K562 (cell line): ENCODE results near the gene SCFD2. TPM values are rescaled to one million over a fixed set of nuclear protein-coding genes. Genes with fewer than 3 reads are reported as not detected.

Experiments
- ARID2 ChIP-seq: fragments of 450-650 bp; IDR thresholded peaks from 2 replicates; pipeline ENCODE4 v1.6.1; 2017; ENCODE audit warnings: antibody characterized with exemption, mild to moderate bottlenecking
- BACH1 ChIP-seq: fragments of 200-800 bp; sonication (Bioruptor generic); IDR thresholded peaks from 2 replicates; pipeline ENCODE4 v1.6.1; 2016; ENCODE audit warnings: missing genetic modification characterization, missing compliant biosample characterization
- CREB1 ChIP-seq, 2 experiments: sonication (generic) in 1 of 2; formaldehyde crosslinking in 1 of 2; IDR thresholded peaks; 2 replicates each; pipeline versions ENCODE4 v1.6.1 to v1.8.0; 2012 to 2022; ENCODE audit warnings: inconsistent platforms in 1 of 2, mild to moderate bottlenecking in 1 of 2, missing genetic modification reagents in 1 of 2, moderate library complexity in 1 of 2
- DNMT1 ChIP-seq: fragments of 450-650 bp; IDR thresholded peaks from 2 replicates; pipeline ENCODE4 v1.6.1; 2016; ENCODE audit warnings: antibody characterized with exemption, mild to moderate bottlenecking
- ETV6 ChIP-seq, 3 experiments: fragments of 150-350 bp in 1 of 3; sonication (generic) in 1 of 3; formaldehyde crosslinking in 1 of 3; IDR thresholded peaks; 2 replicates each; pipeline versions ENCODE4 v1.6.1 to v1.8.0; 2014 to 2022; ENCODE audit warnings: borderline replicate concordance in 2 of 3, low read depth in 2 of 3, antibody characterized with exemption in 1 of 3, low read length in 1 of 3, mild to moderate bottlenecking in 1 of 3, missing genetic modification reagents in 1 of 3
- FOXK2 ChIP-seq, 2 experiments: fragments of 450-650 bp; IDR thresholded peaks in 1 of 2; conservative IDR thresholded peaks in 1 of 2; 2 replicates each; pipeline ENCODE4 v1.6.1; 2016; ENCODE audit warnings: low read depth in 2 of 2, mild to moderate bottlenecking in 1 of 2
- HDGF ChIP-seq: fragments of 450-650 bp; IDR thresholded peaks from 2 replicates; pipeline ENCODE4 v1.6.1; 2016
- MCM5 ChIP-seq: fragments of 450-650 bp; IDR thresholded peaks from 2 replicates; pipeline ENCODE4 v1.6.1; 2016; ENCODE audit warnings: low read depth
- MLLT1 ChIP-seq, 2 experiments: fragments of 450-650 bp; IDR thresholded peaks; 2 replicates each; pipeline ENCODE4 v1.6.1; 2016
- PHB2 ChIP-seq: fragments of 450-650 bp; IDR thresholded peaks from 2 replicates; pipeline ENCODE4 v1.6.1; 2017; ENCODE audit warnings: low read depth
- RAD21 ChIP-seq, 2 experiments: fragments of 250-450 bp in 1 of 2; fragments of 450-650 bp in 1 of 2; sonication (Bioruptor Pico) in 1 of 2; formaldehyde crosslinking in 1 of 2; IDR thresholded peaks in 1 of 2; conservative IDR thresholded peaks in 1 of 2; 2 replicates each; pipeline versions ENCODE4 v1.4.0 to v1.8.0; 2020 to 2022; ENCODE audit warnings: mild to moderate bottlenecking in 2 of 2, moderate library complexity in 1 of 2
- RBM15 ChIP-seq: fragments of 200-400 bp; formaldehyde crosslinking; IDR thresholded peaks from 2 replicates; pipeline ENCODE4 v1.6.1; 2018; ENCODE audit warnings: mild to moderate bottlenecking, low read length, moderate library complexity; ENCODE audit not compliant: insufficient read depth
- TFE3 ChIP-seq: fragments of 450-650 bp; formaldehyde crosslinking; IDR thresholded peaks from 2 replicates; pipeline ENCODE4 v1.4.0; 2020; ENCODE audit warnings: mild to moderate bottlenecking, mixed read lengths
- ZEB2 ChIP-seq: fragments of 450-650 bp; IDR thresholded peaks from 2 replicates; pipeline ENCODE4 v1.6.1; 2016
- ZNF280A ChIP-seq: fragments of 450-650 bp; IDR thresholded peaks from 2 replicates; pipeline ENCODE4 v1.6.1; 2018; ENCODE audit warnings: mild to moderate bottlenecking, low read depth; ENCODE audit not compliant: partially characterized antibody
- ZNF717 ChIP-seq: fragments of 250-450 bp; sonication (Bioruptor Pico); IDR thresholded peaks from 2 replicates; pipeline ENCODE4 v1.5.0; 2021
- ZZZ3 ChIP-seq: fragments of 450-650 bp; IDR thresholded peaks from 2 replicates; pipeline ENCODE4 v1.6.1; 2016; ENCODE audit warnings: antibody characterized with exemption, mild to moderate bottlenecking, moderate library complexity
- polyA plus RNA-seq, 8 experiments: library from polyadenylated mRNA; depleted of rRNA in 4 of 8; stranded (reverse) in 5 of 8; unstranded in 3 of 8; fragments of >200 nt; fragmentation: Nextera tagmentation in 2 of 8; fragmentation: Illumina TruSeq in 1 of 8; extraction: Ambion mirVana in 2 of 8; extraction: Trizol in 1 of 8; gene quantifications; 2 replicates each; pipeline versions ENCODE4 v1.2.1 to v1.2.3, GENCODE V29; 2011 to 2014; ENCODE audit warnings: inconsistent platforms in 1 of 8, missing spikeins in 1 of 8
- total RNA-seq, 7 experiments: library from RNA; depleted of rRNA in 6 of 7; stranded (reverse); fragments of >200 nt in 6 of 7; fragmentation: Illumina TruSeq in 2 of 7; extraction: Trizol in 2 of 7; gene quantifications; 2 replicates each; pipeline versions ENCODE4 v1.2.1 to v1.2.3, GENCODE V29; 2011 to 2021; ENCODE audit warnings: low replicate concordance in 1 of 7
- TF ChIP-seq, protein P1 (sequence below): fragments of 250-450 bp; sonication (Bioruptor Pico); IDR thresholded peaks from 2 replicates; pipeline ENCODE4 v1.8.0; 2022; ENCODE audit warnings: moderate library complexity, mild to moderate bottlenecking, inconsistent platforms
- TF ChIP-seq, protein P2 (sequence below): fragments of 450-650 bp; formaldehyde crosslinking; conservative IDR thresholded peaks from 2 replicates; pipeline ENCODE4 v1.4.0; 2022; ENCODE audit warnings: mild to moderate bottlenecking, missing genetic modification characterization

Gene SCFD2
- total and polyA plus RNA-seq, 9 of the 15 experiments (the other 6 are each of a cell fraction or from before 2014, with no cell fraction given), result 5.7 to 30.3 (median 22.8) TPM

DNA sequence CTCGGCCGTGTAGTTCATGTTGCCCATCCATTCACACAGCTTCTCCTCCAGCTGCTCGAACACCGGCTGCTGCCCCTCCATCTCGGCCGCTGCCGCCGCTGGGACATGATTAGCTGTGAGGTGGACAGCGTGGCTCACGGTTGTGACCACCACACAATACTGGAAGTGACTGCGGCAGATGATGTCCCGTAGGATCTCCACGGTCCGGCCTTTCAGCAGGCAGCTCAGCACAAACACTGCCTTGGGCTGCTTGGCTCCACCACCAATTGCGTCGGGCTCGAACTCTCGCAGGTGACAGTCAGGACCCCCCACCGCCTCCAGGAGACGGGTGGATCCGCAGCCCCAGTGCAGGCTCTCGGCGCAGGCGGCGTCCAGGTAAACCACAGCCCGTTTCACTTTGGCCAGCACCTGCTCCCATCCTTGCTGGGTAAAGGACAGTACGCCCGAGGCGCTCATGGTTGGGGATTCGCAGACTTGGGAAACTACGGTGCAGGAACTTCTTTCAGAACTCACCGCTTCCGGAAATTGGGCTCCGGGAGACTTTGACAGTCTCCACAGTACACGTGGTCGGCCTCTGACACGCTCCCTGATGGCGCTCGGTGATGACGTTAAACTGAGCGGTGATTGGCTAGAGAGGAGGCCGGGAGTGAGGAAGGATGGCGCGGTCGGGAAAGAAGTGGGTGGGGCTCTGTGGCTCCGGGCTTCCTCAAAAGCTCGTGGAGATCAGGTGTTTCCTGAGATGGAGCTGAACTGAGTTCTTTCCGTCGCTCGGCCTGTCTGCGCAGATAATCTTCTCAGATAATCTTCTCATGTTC lies at the start of gene SCFD2 (continued):
- TF ChIP-seq ARID2, result no peak
- TF ChIP-seq RAD21 (CRISPR knock-in tag; conservative IDR thresholded peaks at IDR 0.05 in 1 of 2, IDR thresholded peaks at IDR 0.05 in 1 of 2), result no peak
- TF ChIP-seq ETV6 (IDR thresholded peaks at IDR 0.05; ENCODE audit: borderline replicate concordance in 1 of 2, low read depth in 2 of 2, low read length in 1 of 2), result no peak
- no peak for TF ChIP-seq ETV6 (CRISPR knock-in tag; IDR thresholded peaks at IDR 0.05; ENCODE audit: borderline replicate concordance)
- TF ChIP-seq HDGF, result no peak
- no peak for TF ChIP-seq MCM5
- TF ChIP-seq MLLT1 (IDR thresholded peaks at IDR 0.05), result peak in 1 of 2 experiments; percentile 69; a peak in 1 of 4 replicates
- TF ChIP-seq PHB2, result no peak
- no peak for TF ChIP-seq ZNF280A
- TF ChIP-seq ZZZ3, result no peak
- TF ChIP-seq RBM15, result no peak
- TF ChIP-seq, protein P1, sequence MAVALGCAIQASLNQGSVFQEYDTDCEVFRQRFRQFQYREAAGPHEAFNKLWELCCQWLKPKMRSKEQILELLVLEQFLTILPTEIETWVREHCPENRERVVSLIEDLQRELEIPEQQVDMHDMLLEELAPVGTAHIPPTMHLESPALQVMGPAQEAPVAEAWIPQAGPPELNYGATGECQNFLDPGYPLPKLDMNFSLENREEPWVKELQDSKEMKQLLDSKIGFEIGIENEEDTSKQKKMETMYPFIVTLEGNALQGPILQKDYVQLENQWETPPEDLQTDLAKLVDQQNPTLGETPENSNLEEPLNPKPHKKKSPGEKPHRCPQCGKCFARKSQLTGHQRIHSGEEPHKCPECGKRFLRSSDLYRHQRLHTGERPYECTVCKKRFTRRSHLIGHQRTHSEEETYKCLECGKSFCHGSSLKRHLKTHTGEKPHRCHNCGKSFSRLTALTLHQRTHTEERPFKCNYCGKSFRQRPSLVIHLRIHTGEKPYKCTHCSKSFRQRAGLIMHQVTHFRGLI (CRISPR knock-in tag), result no peak
- TF ChIP-seq BACH1 (tag), result no peak
- TF ChIP-seq ZEB2, result peak; percentile 72; the same call in 1 of the 2 replicates
- peak; percentile 98 for TF ChIP-seq CREB1 (IDR thresholded peaks at IDR 0.05)
- peak; percentile 97 for TF ChIP-seq CREB1 (CRISPR knock-in tag; IDR thresholded peaks at IDR 0.05)
- TF ChIP-seq DNMT1, result no peak
- no peak for TF ChIP-seq ZNF717 (CRISPR knock-in tag)
- no peak for TF ChIP-seq TFE3 (CRISPR knock-in tag)
- peak; percentile 80 to 84 for TF ChIP-seq FOXK2 (conservative IDR thresholded peaks at IDR 0.05 in 1 of 2, IDR thresholded peaks at IDR 0.05 in 1 of 2; ENCODE audit: low read depth in 2 of 2)
- TF ChIP-seq, protein P2, sequence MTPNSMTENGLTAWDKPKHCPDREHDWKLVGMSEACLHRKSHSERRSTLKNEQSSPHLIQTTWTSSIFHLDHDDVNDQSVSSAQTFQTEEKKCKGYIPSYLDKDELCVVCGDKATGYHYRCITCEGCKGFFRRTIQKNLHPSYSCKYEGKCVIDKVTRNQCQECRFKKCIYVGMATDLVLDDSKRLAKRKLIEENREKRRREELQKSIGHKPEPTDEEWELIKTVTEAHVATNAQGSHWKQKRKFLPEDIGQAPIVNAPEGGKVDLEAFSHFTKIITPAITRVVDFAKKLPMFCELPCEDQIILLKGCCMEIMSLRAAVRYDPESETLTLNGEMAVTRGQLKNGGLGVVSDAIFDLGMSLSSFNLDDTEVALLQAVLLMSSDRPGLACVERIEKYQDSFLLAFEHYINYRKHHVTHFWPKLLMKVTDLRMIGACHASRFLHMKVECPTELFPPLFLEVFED, result no peak
